T follicular helper cell (primary cell): ENCODE data around the gene RNF135.
"Not testable (repeated sequence)": the region's sequence is repeated elsewhere in the genome, so short reads cannot be mapped to it uniquely, and the experiment has no call there.

Source experiments
- DNase-seq: peaks from one replicate; pipeline ENCODE4 v3.0.0-alpha.2; 2020; ENCODE audit warnings: low read depth
- total RNA-seq, 2 experiments: gene quantifications; one replicate each; lab custom pipeline; 2026; lab: John Stamatoyannopoulos, UW

Gene RNF135, protein sequence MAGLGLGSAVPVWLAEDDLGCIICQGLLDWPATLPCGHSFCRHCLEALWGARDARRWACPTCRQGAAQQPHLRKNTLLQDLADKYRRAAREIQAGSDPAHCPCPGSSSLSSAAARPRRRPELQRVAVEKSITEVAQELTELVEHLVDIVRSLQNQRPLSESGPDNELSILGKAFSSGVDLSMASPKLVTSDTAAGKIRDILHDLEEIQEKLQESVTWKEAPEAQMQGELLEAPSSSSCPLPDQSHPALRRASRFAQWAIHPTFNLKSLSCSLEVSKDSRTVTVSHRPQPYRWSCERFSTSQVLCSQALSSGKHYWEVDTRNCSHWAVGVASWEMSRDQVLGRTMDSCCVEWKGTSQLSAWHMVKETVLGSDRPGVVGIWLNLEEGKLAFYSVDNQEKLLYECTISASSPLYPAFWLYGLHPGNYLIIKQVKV
- 2.6 to 5.9 reads per million in 2 experiments for total RNA-seq

GRCh38 chr17:30970831-30971567 is at the start of gene RNF135:
TSS of gene RNF135 (plus strand) at chr17:30971039. CDS start at chr17:30971074, 35 bp downstream.
- peak; percentile 24 for DNase-seq

GRCh38 chr17:30921544-30922196 is 49.2 kb upstream of the RNF135 start, which contains the start of gene ADAP2:
TSS of gene ADAP2 (plus strand) at chr17:30921945. CDS start at chr17:30922015, 70 bp downstream.
- no peak for DNase-seq

- no peak for DNase-seq
Observed at GRCh38 chr17:30922235-30923030, 48.4 kb upstream of the RNF135 start.

GRCh38 chr17:30924341-30924740 is 46.5 kb upstream of the RNF135 start:
- DNase-seq: no peak

DNA sequence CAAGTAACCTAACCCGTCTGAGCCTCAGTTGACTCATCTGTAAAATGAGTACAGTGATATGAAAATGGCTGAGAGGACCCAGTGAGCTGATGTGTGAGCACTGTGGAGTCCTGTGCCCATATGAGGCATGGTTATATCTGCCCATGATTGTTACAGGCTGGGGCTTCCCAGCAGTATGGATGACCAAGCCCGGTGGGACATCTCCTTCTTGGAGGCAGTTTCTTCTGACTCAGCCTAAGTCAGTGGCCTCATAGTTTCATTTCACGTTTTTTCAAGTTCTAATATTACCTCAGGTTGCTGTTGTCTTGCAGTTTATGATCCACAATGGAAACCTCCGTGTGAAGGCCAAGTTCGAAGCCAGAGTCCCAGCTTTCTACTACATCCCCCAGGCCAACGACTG is 44.3 kb upstream of the RNF135 start:
- no peak for DNase-seq

- no peak for DNase-seq
Observed at GRCh38 chr17:30927756-30928155, 43.1 kb upstream of the RNF135 start.

DNA sequence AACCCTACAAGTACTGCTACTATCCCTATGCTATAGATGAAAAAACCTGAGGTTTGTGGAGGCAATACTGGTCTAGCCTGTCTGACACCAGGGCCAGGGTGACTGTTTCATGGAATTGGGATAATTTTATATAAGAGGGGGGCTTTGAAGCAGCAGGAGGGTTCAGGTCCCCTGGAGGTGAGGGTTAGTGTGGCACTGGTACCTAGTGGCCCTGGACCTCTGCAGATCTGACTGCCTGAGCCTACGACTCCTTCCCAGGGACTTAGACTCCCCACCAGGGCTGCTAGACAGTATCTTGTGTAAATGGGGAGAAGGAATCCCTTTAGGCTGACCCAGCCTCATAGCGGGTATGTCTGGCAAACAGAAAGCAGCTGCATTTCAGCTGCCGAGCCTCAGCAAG is 42.3 kb upstream of the RNF135 start:
- DNase-seq: no peak

- no peak for DNase-seq
Observed at GRCh38 chr17:30929081-30929633, 41.7 kb upstream of the RNF135 start.

DNA sequence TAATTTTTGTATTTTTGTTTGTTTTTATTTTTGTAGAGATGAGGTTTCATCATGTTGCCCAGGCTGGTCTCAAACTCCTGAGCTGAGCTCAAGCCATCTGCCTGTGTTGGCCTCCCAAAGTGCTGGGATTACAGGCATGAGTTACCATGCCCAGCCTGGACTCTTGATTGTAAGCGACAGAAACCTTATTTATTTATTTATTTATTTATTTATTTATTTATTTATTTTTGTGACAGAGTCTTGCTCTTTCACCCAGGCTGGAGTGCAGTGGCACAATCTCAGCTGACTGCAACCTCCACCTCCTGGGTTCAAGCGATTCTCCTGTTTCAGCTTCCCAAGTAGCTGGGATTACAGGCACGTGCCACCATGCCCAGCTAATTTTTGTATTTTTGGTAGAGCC is 41.0 kb upstream of the RNF135 start:
- DNase-seq: not testable (repeated sequence)

GRCh38 chr17:30930495-30930894 is 40.3 kb upstream of the RNF135 start:
- DNase-seq: no peak

- DNase-seq: not testable (repeated sequence)
Observed at GRCh38 chr17:30931582-30931981, 39.3 kb upstream of the RNF135 start.

GRCh38 chr17:30933966-30934365 is 36.9 kb upstream of the RNF135 start:
- no peak for DNase-seq

GRCh38 chr17:30939051-30939689 is 31.7 kb upstream of the RNF135 start:
- DNase-seq: no peak

- DNase-seq: no peak
Observed at GRCh38 chr17:30942308-30943079, 28.3 kb upstream of the RNF135 start.

- no peak for DNase-seq
Observed at GRCh38 chr17:30947796-30948195, 23.0 kb upstream of the RNF135 start.

GRCh38 chr17:30950189-30950588 is 20.6 kb upstream of the RNF135 start:
- no peak for DNase-seq

GRCh38 chr17:30950669-30951399 is 20.0 kb upstream of the RNF135 start:
- DNase-seq: no peak

- DNase-seq: no peak
Observed at GRCh38 chr17:30952638-30953393, 18.0 kb upstream of the RNF135 start.
